GM12878 (cell line): ENCODE data around the gene LAYN. TPM values are rescaled to one million over a fixed set of nuclear protein-coding genes. Genes with fewer than 3 reads are reported as not detected.

Source experiments
- ATAC-seq: fragments of 200-7000 bp; cut with Tn5 transposase; 3 replicates; pipeline ENCODE4 v1.9.1; 2020; ENCODE audit warnings: mild to moderate bottlenecking, moderate library complexity
- BruUV-seq: library from RNA; stranded (reverse); fragments of 400-500 nt; replicated peaks from 2 replicates; lab custom pipeline; 2021; lab: Mats Ljungman, UMichigan
- CTCF ChIA-PET: fragments of 300-600 bp; sonication (Branson Sonifier 250); formaldehyde crosslinking; extraction: SDS; loops from one replicate; lab custom pipeline; 2021; ENCODE audit warnings: inconsistent platforms; lab: Yijun Ruan, JAX
- POLR2A ChIA-PET: fragments of 350-600 bp; formaldehyde crosslinking; extraction: SDS; loops from one replicate; lab custom pipeline; 2021; ENCODE audit warnings: inconsistent platforms; lab: Charles Lee
- RAD21 ChIA-PET: fragments of 300-600 bp; sonication (Branson Sonifier 250); formaldehyde crosslinking; loops from one replicate; lab custom pipeline; 2023; ENCODE audit warnings: antibody characterized with exemption; ENCODE audit not compliant: unreplicated experiment; lab: Charles Lee
- SMC1A ChIA-PET: fragments of 300-600 bp; sonication (Branson Sonifier 250); formaldehyde crosslinking; loops from one replicate; lab custom pipeline; 2023; ENCODE audit not compliant: unreplicated experiment, uncharacterized antibody; lab: Charles Lee
- DNase-seq: peaks from one replicate; pipeline ENCODE4 v3.0.0-alpha.2; 2011; ENCODE audit warnings: low read depth, low spot score
- FAIRE-seq: peaks from 3 replicates; lab custom pipeline; 2011; peaks lifted over from hg19 to GRCh38; lab: Jason Lieb, UNC
- H2AFZ ChIP-seq: 2 replicates; pipeline ENCODE4 v1.6.0; 2011; ENCODE audit warnings: low read depth, low read length, control low read depth; ENCODE audit not compliant: control insufficient read depth
- H3K27ac ChIP-seq: 2 replicates; pipeline ENCODE4 v1.5.1; 2011; ENCODE audit warnings: control low read depth; ENCODE audit not compliant: control insufficient read depth, insufficient read depth
- H3K27me3 ChIP-seq, 2 experiments: replicated peaks in 1 of 2; 2 replicates each; pipeline versions ENCODE4 v1.6.0 to v1.6.1; 2011; ENCODE audit warnings: low read length in 1 of 2; ENCODE audit not compliant: control insufficient read depth in 2 of 2, insufficient read depth in 2 of 2
- H3K36me3 ChIP-seq, 2 experiments: 2 replicates each; pipeline ENCODE4 v1.5.1; 2011; ENCODE audit warnings: low read length in 1 of 2; ENCODE audit not compliant: control insufficient read depth in 2 of 2, insufficient read depth in 2 of 2
- H3K4me1 ChIP-seq: 2 replicates; pipeline ENCODE4 v1.6.1; 2011; ENCODE audit warnings: mild to moderate bottlenecking, low read length, moderate library complexity, mixed read lengths; ENCODE audit not compliant: control insufficient read depth, insufficient read depth
- H3K4me2 ChIP-seq: 2 replicates; pipeline ENCODE4 v1.6.0; 2011; ENCODE audit warnings: control low read depth; ENCODE audit not compliant: control insufficient read depth, insufficient read depth
- H3K4me3 ChIP-seq: fragments of 200-600 bp; sonication (generic); 2 replicates; pipeline ENCODE4 v1.5.1; 2016
- H3K79me2 ChIP-seq: 2 replicates; pipeline ENCODE4 v1.6.0; 2011; ENCODE audit warnings: low read length; ENCODE audit not compliant: control insufficient read depth, insufficient read depth
- H3K9ac ChIP-seq: 2 replicates; pipeline ENCODE4 v1.8.0; 2011; ENCODE audit warnings: low read length, control low read depth, mixed read lengths; ENCODE audit not compliant: control insufficient read depth, insufficient read depth
- H3K9me3 ChIP-seq: replicated peaks from 3 replicates; pipeline ENCODE4 v1.5.1; 2011; ENCODE audit warnings: mild to moderate bottlenecking, low read length; ENCODE audit not compliant: control insufficient read depth, insufficient read depth
- H4K20me1 ChIP-seq: 2 replicates; pipeline ENCODE4 v1.6.0; 2011; ENCODE audit not compliant: control insufficient read depth, insufficient read depth
- BCL11A ChIP-seq: IDR thresholded peaks from 2 replicates; pipeline ENCODE4 v1.6.1; 2011; ENCODE audit warnings: low read depth, low read length
- MTA2 ChIP-seq: fragments of 450-650 bp; IDR thresholded peaks from 2 replicates; pipeline ENCODE4 v1.6.1; 2016; ENCODE audit warnings: low read depth, mild to moderate bottlenecking, moderate library complexity
- MXI1 ChIP-seq: fragments of 150-350 bp; IDR thresholded peaks from 2 replicates; pipeline ENCODE4 v1.6.1; 2011; ENCODE audit warnings: low read depth, mild to moderate bottlenecking, inconsistent platforms, low read length, improper control_type of control experiment
- MYB ChIP-seq: fragments of 150-350 bp; IDR thresholded peaks from 2 replicates; pipeline ENCODE4 v1.6.1; 2014; ENCODE audit warnings: mild to moderate bottlenecking, low read depth, low read length, borderline replicate concordance
- NFIC ChIP-seq: IDR thresholded peaks from 2 replicates; pipeline ENCODE4 v1.6.1; 2012; ENCODE audit warnings: low read depth, mild to moderate bottlenecking, inconsistent platforms, low read length, moderate library complexity
- PML ChIP-seq: IDR thresholded peaks from 2 replicates; pipeline ENCODE4 v1.6.1; 2012; ENCODE audit warnings: low read length, inconsistent platforms
- SIN3A ChIP-seq: IDR thresholded peaks from 2 replicates; pipeline ENCODE4 v1.6.1; 2012; ENCODE audit warnings: low read depth, low read length, improper control_type of control experiment
- SMAD1 ChIP-seq: fragments of 450-650 bp; IDR thresholded peaks from 2 replicates; pipeline ENCODE4 v1.6.1; 2018; ENCODE audit warnings: mild to moderate bottlenecking, low read depth; ENCODE audit not compliant: partially characterized antibody
- SP1 ChIP-seq: IDR thresholded peaks from one replicate; pipeline ENCODE4 v1.6.1; 2011; ENCODE audit warnings: low read depth, low read length
- STAT1 ChIP-seq: fragments of 450-650 bp; conservative IDR thresholded peaks from 2 replicates; pipeline ENCODE4 v1.6.1; 2014; ENCODE audit warnings: antibody characterized with exemption, mild to moderate bottlenecking
- USF1 ChIP-seq: IDR thresholded peaks from 2 replicates; pipeline ENCODE4 v1.6.1; 2011; ENCODE audit warnings: borderline replicate concordance, low read depth, mild to moderate bottlenecking, moderate library complexity, mixed read lengths, low read length; ENCODE audit not compliant: insufficient read depth; ENCODE audit errors: extremely low read length
- ZNF622 ChIP-seq: fragments of 450-650 bp; IDR thresholded peaks from 2 replicates; pipeline ENCODE4 v1.6.1; 2017; ENCODE audit warnings: mild to moderate bottlenecking, inconsistent platforms
- whole genome bisulfite sequencing: methylation state at CpG from one replicate; pipeline ENCODE4 v1.1.6; 2016; ENCODE audit warnings: low lambda C conversion rate; ENCODE audit not compliant: insufficient replicate concordance, insufficient coverage; ENCODE audit errors: missing lambda C conversion rate; 5-methylcytosine and 5-hydroxymethylcytosine counted together
- in situ Hi-C: fragments of 300-500 bp; cut with MboI; formaldehyde crosslinking; loops from 9 replicates; pipeline ENCODE4 v1.14.3; 2018; ENCODE audit warnings: mixed read lengths
- intact Hi-C: fragments of 100-400 bp; cut with micrococcal nuclease; formaldehyde crosslinking; loops from one replicate; pipeline ENCODE4 v1.14.2; 2022; ENCODE audit not compliant: unreplicated experiment
- polyA plus RNA-seq, 11 experiments: library from polyadenylated mRNA; depleted of rRNA in 4 of 11; unstranded in 6 of 11; stranded (reverse) in 5 of 11; fragments of >200 nt; fragmentation: Nextera tagmentation in 4 of 11; fragmentation: Illumina TruSeq in 1 of 11; extraction: Ambion mirVana in 4 of 11; extraction: Trizol in 1 of 11; gene quantifications; 1 replicate in 1 of 11; 2 replicates in 10 of 11; pipeline versions ENCODE4 v1.2.1 to v1.2.3, GENCODE V29; 2011 to 2016; ENCODE audit warnings: inconsistent platforms in 2 of 11, missing spikeins in 2 of 11, low read depth in 1 of 11
- total RNA-seq, 4 experiments: library from RNA; depleted of rRNA in 3 of 4; stranded (reverse); fragments of >200 nt in 3 of 4; fragmentation: Illumina TruSeq in 1 of 4; extraction: Trizol in 1 of 4; gene quantifications; 2 replicates each; pipeline versions ENCODE4 v1.2.1 to v1.2.3, GENCODE V29; 2013 to 2021

LAYN gene
- total and polyA plus RNA-seq, 10 of the 15 experiments (the other 5 are each of a cell fraction or from before 2014, with no cell fraction given) = 0.06 to 0.14 (median 0.10) TPM; not detected in 7

GRCh38 chr11:111514216-111515031 lies 26.1 kb upstream of the LAYN start, which contains the start of gene HOATZ (continued):
- TF ChIP-seq NFIC (no peak), SP1 (no peak), USF1 (no peak), PML (no peak), ZNF622 (no peak), BCL11A (no peak)

DNA sequence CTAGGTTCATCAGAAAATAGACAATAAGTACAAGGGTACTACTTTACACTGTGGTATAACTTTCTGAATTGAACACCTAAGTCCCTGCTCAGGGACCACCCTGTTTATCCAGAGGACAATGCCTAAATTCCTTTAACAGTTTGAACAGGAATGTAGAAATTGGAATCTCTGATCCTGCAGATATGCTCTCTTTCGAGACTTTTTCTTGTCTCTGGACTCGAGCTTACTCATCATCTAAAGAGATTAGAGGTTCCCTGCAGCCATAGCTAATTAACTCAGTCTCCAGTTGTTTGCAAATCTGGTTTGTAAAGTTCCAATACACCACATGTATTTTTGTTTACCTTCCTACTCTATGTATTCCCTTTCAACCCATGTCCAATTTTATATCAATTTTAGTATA lies 24.9 kb upstream of the LAYN start:
- CTCF ChIA-PET = no interaction called here
- DNase-seq (no peak), ATAC-seq (no peak), FAIRE-seq (no peak)
- Histone ChIP-seq H3K36me3 (no peaks in the 10 kb centered on the region), H4K20me1 (no peaks in the 10 kb centered on the region), H3K27me3 (peaks cover 2 to 10% of the 10 kb centered on the region in 2 experiments; a peak in 3 of 4 replicates), H3K4me1 (no peaks in the 10 kb centered on the region), H3K9ac (no peak overlapping the region), H3K4me2 (no peak overlapping the region), H3K9me3 (no peaks in the 10 kb centered on the region), H3K79me2 (no peaks in the 10 kb centered on the region), H2AFZ (no peak overlapping the region), H3K4me3 (no peak overlapping the region), H3K27ac (no peak overlapping the region)
- SMC1A ChIA-PET = no interaction called here
- in situ Hi-C loops (no loop called here), intact Hi-C loops (no loop called here)
- TF ChIP-seq MTA2 (no peak), SIN3A (no peak), STAT1 (no peak), MXI1 (no peak), SMAD1 (no peak), MYB (no peak)
- WGBS = 14% methylated on average over 2 of the region's 2 CpGs
- no TSS peak for BruUV-seq
- POLR2A ChIA-PET = no interaction called here
- RAD21 ChIA-PET = no interaction called here
